GM12873 (cell line): ENCODE measurements around the gene SNAPC5.

ENCODE experiments used
- TF ChIP-seq, protein P1 (sequence below): IDR thresholded peaks from 2 replicates; pipeline ENCODE4 v1.5.1; 2012; ENCODE audit warnings: low read depth, mild to moderate bottlenecking, moderate library complexity, low read length, control low read depth; ENCODE audit not compliant: insufficient read depth; ENCODE audit errors: missing control alignments

SNAPC5 gene

DNA sequence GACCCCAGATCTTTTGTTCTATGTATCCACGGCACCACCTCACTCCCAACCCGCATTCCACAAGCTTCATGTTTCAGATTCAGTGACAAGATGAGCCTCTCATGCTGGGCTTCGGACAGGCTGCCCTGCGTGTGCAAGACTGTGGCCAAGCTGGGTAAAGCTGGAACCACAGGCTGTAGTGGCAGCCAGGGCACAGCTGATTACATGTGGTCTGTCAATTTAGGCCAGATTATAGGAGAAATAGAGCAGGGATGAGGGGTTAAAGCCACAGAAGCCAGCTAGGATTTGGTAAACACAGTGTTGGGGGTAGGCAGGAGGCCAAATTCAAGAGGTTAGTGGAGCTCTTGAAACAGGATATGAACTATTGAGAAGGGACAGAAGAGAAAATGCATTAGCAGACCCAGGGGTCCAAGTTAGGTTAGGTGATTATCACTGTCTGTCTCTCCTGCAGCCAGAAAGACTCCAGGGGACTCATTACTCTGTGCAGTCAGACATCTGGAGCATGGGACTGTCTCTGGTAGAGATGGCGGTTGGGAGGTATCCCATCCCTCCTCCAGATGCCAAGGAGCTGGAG is 12.9 kb downstream of the SNAPC5 start:
- TF ChIP-seq, protein P1, sequence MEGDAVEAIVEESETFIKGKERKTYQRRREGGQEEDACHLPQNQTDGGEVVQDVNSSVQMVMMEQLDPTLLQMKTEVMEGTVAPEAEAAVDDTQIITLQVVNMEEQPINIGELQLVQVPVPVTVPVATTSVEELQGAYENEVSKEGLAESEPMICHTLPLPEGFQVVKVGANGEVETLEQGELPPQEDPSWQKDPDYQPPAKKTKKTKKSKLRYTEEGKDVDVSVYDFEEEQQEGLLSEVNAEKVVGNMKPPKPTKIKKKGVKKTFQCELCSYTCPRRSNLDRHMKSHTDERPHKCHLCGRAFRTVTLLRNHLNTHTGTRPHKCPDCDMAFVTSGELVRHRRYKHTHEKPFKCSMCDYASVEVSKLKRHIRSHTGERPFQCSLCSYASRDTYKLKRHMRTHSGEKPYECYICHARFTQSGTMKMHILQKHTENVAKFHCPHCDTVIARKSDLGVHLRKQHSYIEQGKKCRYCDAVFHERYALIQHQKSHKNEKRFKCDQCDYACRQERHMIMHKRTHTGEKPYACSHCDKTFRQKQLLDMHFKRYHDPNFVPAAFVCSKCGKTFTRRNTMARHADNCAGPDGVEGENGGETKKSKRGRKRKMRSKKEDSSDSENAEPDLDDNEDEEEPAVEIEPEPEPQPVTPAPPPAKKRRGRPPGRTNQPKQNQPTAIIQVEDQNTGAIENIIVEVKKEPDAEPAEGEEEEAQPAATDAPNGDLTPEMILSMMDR = no peak

DNA sequence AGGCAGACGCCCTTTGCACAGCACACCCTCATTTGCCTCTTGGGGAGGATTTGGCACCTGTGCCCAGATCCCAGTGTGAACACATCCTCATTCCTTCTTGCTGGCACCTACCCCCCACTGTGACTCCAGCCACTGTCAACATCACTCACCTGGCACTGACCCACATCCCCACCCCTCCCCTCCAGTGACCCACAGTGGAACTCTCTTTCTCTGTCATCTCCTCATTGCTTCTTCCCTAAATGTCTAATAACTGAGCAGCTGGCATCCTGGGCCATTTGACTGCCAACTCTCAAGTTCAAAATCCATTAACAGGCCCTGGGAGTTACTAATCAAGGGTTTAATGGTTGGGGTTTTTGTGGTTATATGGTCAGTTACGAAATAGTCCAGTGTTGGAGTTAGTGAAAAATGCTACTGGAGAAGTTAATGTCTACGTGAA is 14.4 kb downstream of the SNAPC5 start:
- TF ChIP-seq, protein P1 = no peak

DNA sequence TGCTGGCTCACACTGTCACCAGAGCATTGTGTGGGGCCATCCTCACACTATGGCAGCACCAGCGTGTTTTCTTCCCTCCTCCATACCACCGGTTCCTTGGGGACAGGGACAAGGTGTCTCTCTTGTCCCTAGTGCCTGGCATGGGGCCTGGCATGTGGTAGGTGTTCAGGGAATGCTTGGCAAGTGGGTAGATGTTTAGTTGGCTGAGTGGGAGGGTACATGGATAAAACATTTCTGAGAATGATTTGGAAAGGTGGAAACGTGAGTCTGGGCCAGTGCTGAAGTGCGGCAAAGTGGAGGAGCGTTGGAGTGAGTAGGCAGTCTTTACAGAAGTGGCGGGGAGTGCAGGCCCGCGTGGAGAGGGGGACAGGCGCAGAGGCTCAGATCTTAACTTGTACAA is 15.0 kb downstream of the SNAPC5 start:
- TF ChIP-seq, protein P1 = no peak

DNA sequence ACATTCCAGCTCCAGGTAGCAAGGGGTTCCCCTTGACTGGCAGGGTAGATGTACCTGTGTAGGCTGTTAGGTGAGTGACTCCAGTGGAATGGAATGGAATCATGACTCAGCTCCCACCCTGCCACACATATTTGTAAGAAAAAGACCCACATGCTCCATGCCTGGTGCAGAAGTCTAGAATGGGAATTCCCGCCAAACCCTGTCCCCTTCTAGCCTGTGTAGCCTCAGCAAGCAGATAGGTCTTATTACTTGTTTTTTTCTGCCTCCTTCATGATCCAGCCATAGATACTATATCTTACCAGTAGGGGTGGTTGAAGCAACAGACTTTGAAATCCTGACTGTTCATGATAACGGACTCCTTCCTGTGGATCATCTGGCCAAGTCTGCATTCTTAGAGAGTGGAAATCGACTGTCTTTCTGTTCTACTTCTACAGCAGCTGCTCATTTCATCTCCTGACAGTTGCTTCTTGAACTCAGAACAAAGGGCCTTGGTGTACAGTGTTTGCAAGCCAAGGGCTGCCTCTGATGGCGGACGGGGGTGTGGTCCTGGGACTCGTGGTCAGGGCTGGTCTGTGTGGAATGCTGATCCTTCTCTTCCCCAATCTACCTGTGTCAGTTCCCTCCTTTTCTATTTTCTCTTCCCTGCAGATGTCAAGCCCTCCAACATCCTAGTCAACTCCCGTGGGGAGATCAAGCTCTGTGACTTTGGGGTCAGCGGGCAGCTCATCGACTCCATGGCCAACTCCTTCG is 16.3 kb downstream of the SNAPC5 start:
- TF ChIP-seq, protein P1 = no peak

DNA sequence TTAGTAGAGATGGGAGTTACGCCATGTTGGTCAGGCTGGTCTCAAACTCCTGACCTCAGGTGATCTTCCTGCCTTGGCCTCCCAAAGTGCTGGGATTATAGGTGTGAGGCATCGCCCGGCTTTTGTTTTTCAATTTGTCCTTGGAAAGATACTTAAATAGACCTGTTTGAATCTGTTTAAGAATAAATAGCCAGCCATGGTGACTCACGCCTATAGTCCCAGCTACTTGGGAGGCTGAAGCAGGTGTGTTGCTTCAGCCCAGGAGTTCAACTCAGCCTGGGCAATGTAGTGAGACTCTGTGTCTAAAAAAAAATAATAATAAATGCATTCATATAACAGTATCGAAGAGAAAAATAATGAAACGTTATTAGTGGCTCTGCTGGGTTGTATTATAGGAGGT is 17.3 kb downstream of the SNAPC5 start:
- TF ChIP-seq, protein P1 = no peak

DNA sequence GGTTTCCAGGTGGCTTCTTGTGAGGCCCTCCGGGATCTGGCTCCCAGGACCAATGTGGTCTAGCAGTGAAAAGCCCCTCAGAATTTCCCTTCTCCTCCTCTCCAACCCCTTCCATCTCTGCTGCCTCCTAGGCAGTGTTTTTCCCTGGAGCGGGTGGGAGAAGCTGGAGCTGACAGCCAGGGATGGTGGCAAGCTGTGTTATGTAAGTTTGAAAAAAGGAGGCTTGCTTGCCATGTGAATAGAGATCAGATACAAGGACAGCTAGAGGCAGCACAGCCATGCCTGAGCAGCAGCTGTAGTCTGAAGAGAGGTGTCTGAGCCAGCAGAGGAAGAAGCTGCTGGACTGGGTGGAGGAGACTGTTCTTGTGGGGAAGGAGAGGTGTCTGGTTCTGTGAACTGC is 20.6 kb downstream of the SNAPC5 start:
- TF ChIP-seq, protein P1 = no peak

DNA sequence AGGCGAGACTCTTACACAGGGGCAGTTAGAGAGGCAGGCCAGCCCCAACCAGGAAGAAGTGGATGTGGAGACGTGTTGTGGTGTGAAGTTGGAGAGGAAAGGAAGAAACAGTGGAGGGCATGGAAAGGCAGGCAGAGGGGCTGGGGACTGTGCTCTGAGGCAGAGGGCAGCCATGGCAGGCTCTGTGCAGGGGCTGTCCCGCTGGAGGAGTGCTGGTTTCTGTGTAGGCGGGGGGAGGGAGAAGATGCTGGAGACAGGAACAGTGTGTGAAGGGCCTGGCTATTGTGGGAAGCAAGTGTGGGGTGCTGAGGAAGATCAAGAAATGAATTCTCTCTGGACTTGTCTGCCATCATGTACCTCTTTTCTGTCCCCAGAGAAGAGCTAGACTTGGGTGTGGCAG is 21.0 kb downstream of the SNAPC5 start:
- TF ChIP-seq, protein P1 = no peak
